Measurements from ENCODE around the gene CADPS. TPM values are rescaled to one million over a fixed set of nuclear protein-coding genes. Genes with fewer than 3 reads are reported as not detected.

The CADPS gene
- total RNA-seq (not detected), polyA plus RNA-seq (not detected)

DNA sequence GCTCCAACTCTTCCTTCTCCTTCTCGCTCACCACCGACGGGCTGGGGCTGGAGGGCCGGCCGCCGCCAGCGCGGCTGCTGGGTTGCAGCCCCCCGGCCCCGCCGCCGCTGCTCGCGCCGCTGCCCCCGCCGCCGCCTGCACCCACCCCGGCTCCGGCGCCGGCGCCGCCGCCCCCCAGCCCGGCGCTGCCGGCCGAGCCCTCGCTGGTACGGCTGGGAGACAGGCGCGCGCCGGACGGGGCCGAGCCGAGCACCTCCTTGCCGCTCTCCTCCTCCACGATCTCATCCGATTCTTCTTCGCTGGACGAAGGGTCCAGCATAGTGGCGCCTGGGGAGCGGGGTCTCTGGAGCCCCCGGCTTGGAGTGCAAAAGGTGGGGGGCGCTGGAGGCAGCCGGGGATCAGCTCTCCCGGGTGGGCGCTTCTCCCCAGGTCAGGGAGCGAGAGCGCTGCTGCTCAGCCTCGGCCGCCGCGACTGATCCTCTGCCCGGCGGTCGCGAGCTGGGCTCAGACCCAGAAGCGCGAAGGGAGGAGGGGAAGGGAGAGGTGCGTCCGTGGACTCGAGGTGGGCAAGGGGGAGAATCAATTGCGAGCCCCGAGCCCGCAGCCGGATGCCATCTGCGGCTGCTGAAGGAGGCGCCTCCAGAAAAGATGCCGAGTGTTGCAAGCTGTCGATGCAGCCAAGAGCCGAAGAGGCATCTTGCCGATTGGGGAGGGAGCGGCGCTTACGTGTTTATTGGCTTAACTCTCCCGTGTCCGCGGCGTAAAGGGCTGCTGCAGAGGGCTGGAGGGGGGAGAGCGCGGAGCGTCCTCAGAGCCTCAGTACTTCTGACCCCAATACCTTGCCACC is at the start of gene CADPS:
CADPS (minus strand) TSS at position 706 of the 847 bp plus-strand sequence; CDS start at position 319, 387 bp downstream.
- H3K27ac ChIP-seq (ENCODE audit: insufficient read depth, low read length, poor library complexity, severe bottlenecking), result no peak within 1 kb of the TSS
- H3K9me3 ChIP-seq (ENCODE audit: control insufficient read depth in 2 of 2, low read length in 2 of 2), result peaks cover 0 to 2% of the 10 kb centered on the region in 2 experiments
- Mint-ChIP-seq H3K27me3 (peaks cover 35% of the 10 kb centered on the region), H3K9me3 (peaks cover 0 to 6% (median 3%) of the 10 kb centered on the region in 7 donors), H3K4me1 (peaks cover 0 to 2% (median 0%) of the 10 kb centered on the region in 4 donors), H3K36me3 (no peaks in the 10 kb centered on the region), H3K4me3 (no peak within 1 kb of the TSS), H3K27ac (no peak within 1 kb of the TSS)
- no peak within 1 kb of the TSS for H3K4me3 ChIP-seq (ENCODE audit: low read depth, low read length)
- H3K4me1 ChIP-seq (ENCODE audit: control insufficient read depth, insufficient read depth, low read length, poor library complexity, severe bottlenecking), result no peaks in the 10 kb centered on the region
- H3K36me3 ChIP-seq (ENCODE audit: control insufficient read depth, insufficient read depth, low read length), result no peaks in the 10 kb centered on the region
- H3K27me3 ChIP-seq (ENCODE audit: control insufficient read depth, insufficient read depth, low read length), result peaks cover 15% of the 10 kb centered on the region
- no peak for DNase-seq
- ATAC-seq (ENCODE audit: low read depth in 2 of 2), result no peak

DNA sequence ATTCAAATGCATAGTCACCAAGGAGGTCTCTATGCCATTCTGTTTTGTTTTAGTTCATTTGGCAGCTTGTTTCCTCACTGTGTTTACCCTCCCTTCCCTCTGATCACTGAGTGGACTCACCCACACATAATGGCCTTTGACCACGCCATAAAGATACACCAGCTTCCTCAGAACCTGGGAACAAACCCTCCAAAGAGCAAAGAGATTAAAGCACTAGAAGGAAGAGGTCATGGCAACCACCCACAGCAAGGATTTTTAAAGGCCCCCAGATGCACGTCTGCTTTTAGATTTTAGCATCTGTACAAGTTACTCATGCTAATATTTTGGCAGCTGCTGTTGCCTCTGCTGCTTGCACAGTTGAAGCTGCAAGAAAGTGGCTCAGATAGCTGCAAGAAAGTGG is 47.9 kb upstream of the CADPS start:
- Mint-ChIP-seq H3K4me3 (no peak overlapping the region), H3K9me3 (peaks cover 1 to 8% (median 4%) of the 10 kb centered on the region in 7 donors), H3K27ac (no peak overlapping the region), H3K36me3 (no peaks in the 10 kb centered on the region), H3K4me1 (no peaks in the 10 kb centered on the region), H3K27me3 (no peaks in the 10 kb centered on the region)
- no peak overlapping the region for H3K27ac ChIP-seq (ENCODE audit: insufficient read depth, low read length, poor library complexity, severe bottlenecking)
- no peak overlapping the region for H3K4me3 ChIP-seq (ENCODE audit: low read depth, low read length)
- no peak for ATAC-seq (ENCODE audit: low read depth in 2 of 2)
- H3K4me1 ChIP-seq (ENCODE audit: control insufficient read depth, insufficient read depth, low read length, poor library complexity, severe bottlenecking), result no peaks in the 10 kb centered on the region
- DNase-seq, result no peak
- H3K36me3 ChIP-seq (ENCODE audit: control insufficient read depth, insufficient read depth, low read length), result no peaks in the 10 kb centered on the region
- H3K9me3 ChIP-seq (ENCODE audit: control insufficient read depth in 2 of 2, low read length in 2 of 2), result no peaks in the 10 kb centered on the region
- H3K27me3 ChIP-seq (ENCODE audit: control insufficient read depth, insufficient read depth, low read length), result no peaks in the 10 kb centered on the region

DNA sequence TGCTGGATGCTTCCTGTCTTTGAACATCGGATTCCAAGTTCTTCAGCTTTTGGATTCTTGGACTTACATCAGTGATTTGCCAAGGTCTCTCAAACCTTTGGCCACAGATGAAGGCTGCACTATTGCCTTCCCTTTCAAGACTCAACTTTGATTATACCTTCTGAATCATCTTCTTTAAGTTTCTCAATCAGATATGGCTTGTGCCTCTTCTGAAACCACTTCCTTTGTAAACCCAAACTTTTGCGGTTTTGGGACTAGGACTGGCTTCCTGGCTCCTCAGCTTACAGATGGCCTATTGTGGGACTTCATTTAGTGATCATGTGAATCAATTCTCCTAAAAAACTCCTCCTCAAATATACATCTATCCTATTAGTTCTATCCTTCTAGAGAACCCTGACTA is 47.1 kb upstream of the CADPS start:
- Mint-ChIP-seq H3K9me3 (peaks cover 0 to 6% (median 3%) of the 10 kb centered on the region in 7 donors), H3K4me1 (no peaks in the 10 kb centered on the region), H3K4me3 (no peak overlapping the region), H3K36me3 (no peaks in the 10 kb centered on the region), H3K27me3 (no peaks in the 10 kb centered on the region), H3K27ac (no peak overlapping the region)
- DNase-seq, result no peak
- Histone ChIP-seq H3K27ac (ENCODE audit: insufficient read depth, low read length, poor library complexity, severe bottlenecking) (no peak overlapping the region), H3K4me3 (ENCODE audit: low read depth, low read length) (no peak overlapping the region), H3K9me3 (ENCODE audit: control insufficient read depth in 2 of 2, low read length in 2 of 2) (no peaks in the 10 kb centered on the region), H3K27me3 (ENCODE audit: control insufficient read depth, insufficient read depth, low read length) (no peaks in the 10 kb centered on the region), H3K4me1 (ENCODE audit: control insufficient read depth, insufficient read depth, low read length, poor library complexity, severe bottlenecking) (no peaks in the 10 kb centered on the region), H3K36me3 (ENCODE audit: control insufficient read depth, insufficient read depth, low read length) (no peaks in the 10 kb centered on the region)
- ATAC-seq (ENCODE audit: low read depth in 2 of 2), result no peak

DNA sequence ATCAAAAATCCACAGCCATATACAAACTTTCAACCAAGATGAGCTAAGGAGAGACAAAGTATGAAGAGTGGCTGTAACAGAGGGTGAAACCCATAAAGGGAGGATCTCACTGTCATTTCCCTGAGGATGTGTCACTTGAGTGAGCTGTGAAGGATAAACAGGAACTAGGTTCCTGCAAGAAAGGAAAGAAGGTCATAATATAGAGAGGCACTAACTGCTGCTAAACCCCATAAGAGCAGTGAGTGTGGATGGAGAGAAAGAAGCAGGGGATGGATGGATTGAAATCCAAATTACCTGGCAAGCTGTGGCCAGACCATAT is 45.2 kb upstream of the CADPS start:
- no peak for ATAC-seq (ENCODE audit: low read depth in 2 of 2)
- H3K9me3 Mint-ChIP-seq, result peaks cover 0 to 12% (median 3%) of the 10 kb centered on the region in 7 donors

DNA sequence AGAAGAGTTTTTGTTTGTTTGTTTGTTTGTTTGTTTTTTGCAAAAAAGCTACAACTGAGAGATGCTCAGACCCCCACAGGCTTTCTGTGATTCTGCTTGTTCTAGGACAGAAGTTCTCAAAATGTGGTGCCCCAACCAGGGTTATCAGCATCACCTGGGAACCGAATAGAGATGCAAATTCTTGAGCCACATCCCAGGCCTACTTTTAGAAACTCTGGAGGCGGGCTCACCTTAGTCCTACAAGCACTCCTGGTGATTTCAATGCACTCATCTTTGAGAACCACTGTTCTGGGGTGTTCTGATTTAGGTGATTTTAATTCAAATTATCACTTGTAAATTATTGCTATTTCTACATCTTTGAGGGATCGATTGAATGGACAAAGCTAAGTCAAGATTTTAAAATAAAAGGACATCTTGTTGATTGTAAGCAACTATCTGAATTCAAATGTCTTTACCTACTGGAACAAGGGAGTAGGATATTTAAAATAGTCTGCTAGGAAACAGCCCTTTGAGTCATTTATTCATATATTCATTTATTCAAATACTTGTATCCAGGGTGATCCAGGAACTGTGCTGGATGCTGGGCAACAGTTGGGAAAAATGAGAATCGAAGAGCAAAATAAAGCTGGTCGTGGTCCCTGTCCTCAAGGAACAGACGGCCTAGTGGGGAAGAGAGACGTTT is 44.7 kb upstream of the CADPS start:
- DNase-seq (no peak), ATAC-seq (ENCODE audit: low read depth in 2 of 2) (no peak)
- Histone ChIP-seq H3K4me1 (ENCODE audit: control insufficient read depth, insufficient read depth, low read length, poor library complexity, severe bottlenecking) (no peaks in the 10 kb centered on the region), H3K4me3 (ENCODE audit: low read depth, low read length) (no peak overlapping the region), H3K27ac (ENCODE audit: insufficient read depth, low read length, poor library complexity, severe bottlenecking) (no peak overlapping the region), H3K9me3 (ENCODE audit: control insufficient read depth in 2 of 2, low read length in 2 of 2) (no peaks in the 10 kb centered on the region), H3K36me3 (ENCODE audit: control insufficient read depth, insufficient read depth, low read length) (no peaks in the 10 kb centered on the region), H3K27me3 (ENCODE audit: control insufficient read depth, insufficient read depth, low read length) (no peaks in the 10 kb centered on the region)
- H3K36me3 Mint-ChIP-seq, result no peaks in the 10 kb centered on the region
- no peaks in the 10 kb centered on the region for H3K4me1 Mint-ChIP-seq
- no peaks in the 10 kb centered on the region for H3K27me3 Mint-ChIP-seq
- H3K4me3 Mint-ChIP-seq, result no peak overlapping the region
- peaks cover 1 to 12% (median 3%) of the 10 kb centered on the region in 7 donors for H3K9me3 Mint-ChIP-seq
- H3K27ac Mint-ChIP-seq, result no peak overlapping the region

More for the DNA sequence above, 45.2 kb upstream of the CADPS start:
- no peak overlapping the region for H3K4me3 Mint-ChIP-seq
- no peaks in the 10 kb centered on the region for H3K27me3 ChIP-seq (ENCODE audit: control insufficient read depth, insufficient read depth, low read length)
- no peak overlapping the region for H3K27ac Mint-ChIP-seq
- no peaks in the 10 kb centered on the region for H3K4me1 ChIP-seq (ENCODE audit: control insufficient read depth, insufficient read depth, low read length, poor library complexity, severe bottlenecking)
- no peaks in the 10 kb centered on the region for H3K36me3 Mint-ChIP-seq
- no peaks in the 10 kb centered on the region for H3K36me3 ChIP-seq (ENCODE audit: control insufficient read depth, insufficient read depth, low read length)
- H3K4me3 ChIP-seq (ENCODE audit: low read depth, low read length), result no peak overlapping the region
- no peaks in the 10 kb centered on the region for H3K9me3 ChIP-seq (ENCODE audit: control insufficient read depth in 2 of 2, low read length in 2 of 2)
- H3K27ac ChIP-seq (ENCODE audit: insufficient read depth, low read length, poor library complexity, severe bottlenecking), result no peak overlapping the region
- no peaks in the 10 kb centered on the region for H3K27me3 Mint-ChIP-seq
- no peak for DNase-seq
- no peaks in the 10 kb centered on the region for H3K4me1 Mint-ChIP-seq

DNA sequence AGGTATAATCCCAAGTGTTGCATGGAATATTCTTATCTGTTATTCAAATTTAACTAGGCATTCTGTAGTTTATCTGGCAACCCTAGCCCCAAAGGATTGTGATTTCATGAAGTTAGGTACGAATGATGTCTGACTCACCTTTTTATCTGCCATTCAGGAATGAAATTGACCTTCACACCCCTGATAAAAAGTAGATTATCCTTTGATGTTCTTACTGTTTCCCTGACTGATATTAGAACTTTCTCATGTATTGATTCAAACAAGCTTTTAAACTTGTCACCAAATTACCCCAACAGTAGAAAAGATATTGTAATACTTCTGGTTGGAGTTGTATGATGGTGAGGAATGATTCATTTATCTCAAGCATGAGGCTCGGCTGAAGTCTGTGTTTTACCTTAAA is 43.6 kb upstream of the CADPS start:
- DNase-seq (no peak), ATAC-seq (ENCODE audit: low read depth in 2 of 2) (no peak)
- Histone ChIP-seq H3K27me3 (ENCODE audit: control insufficient read depth, insufficient read depth, low read length) (no peaks in the 10 kb centered on the region), H3K9me3 (ENCODE audit: control insufficient read depth in 2 of 2, low read length in 2 of 2) (no peaks in the 10 kb centered on the region), H3K36me3 (ENCODE audit: control insufficient read depth, insufficient read depth, low read length) (no peaks in the 10 kb centered on the region), H3K27ac (ENCODE audit: insufficient read depth, low read length, poor library complexity, severe bottlenecking) (no peak overlapping the region), H3K4me1 (ENCODE audit: control insufficient read depth, insufficient read depth, low read length, poor library complexity, severe bottlenecking) (no peaks in the 10 kb centered on the region), H3K4me3 (ENCODE audit: low read depth, low read length) (no peak overlapping the region)
- Mint-ChIP-seq H3K27ac (no peak overlapping the region), H3K4me3 (no peak overlapping the region), H3K36me3 (no peaks in the 10 kb centered on the region), H3K27me3 (no peaks in the 10 kb centered on the region), H3K4me1 (no peaks in the 10 kb centered on the region), H3K9me3 (peaks cover 0 to 12% (median 5%) of the 10 kb centered on the region in 7 donors)

DNA sequence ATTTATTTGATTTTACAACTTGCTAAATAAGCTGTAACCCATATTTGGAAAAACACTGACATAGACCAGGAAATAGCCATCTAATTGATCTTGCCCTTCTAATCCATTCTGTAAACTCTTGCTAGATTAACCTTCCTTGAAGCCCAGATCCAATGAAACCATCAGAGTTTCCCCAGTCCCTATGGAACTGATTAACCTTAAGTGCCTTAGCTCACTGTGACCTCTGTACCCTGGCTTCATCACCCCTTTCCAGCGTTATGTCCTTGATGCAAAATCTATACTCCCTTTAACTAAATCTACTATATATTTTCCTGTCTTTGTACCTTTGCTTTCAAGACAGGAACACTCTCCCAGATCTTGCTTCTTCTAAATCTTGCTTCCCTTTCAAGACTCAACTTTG is 42.9 kb upstream of the CADPS start:
- ATAC-seq (ENCODE audit: low read depth in 2 of 2), result no peak
- no peak overlapping the region for H3K4me3 ChIP-seq (ENCODE audit: low read depth, low read length)
- H3K36me3 Mint-ChIP-seq, result no peaks in the 10 kb centered on the region
- no peak overlapping the region for H3K4me3 Mint-ChIP-seq
- H3K4me1 Mint-ChIP-seq, result no peaks in the 10 kb centered on the region
- no peaks in the 10 kb centered on the region for H3K4me1 ChIP-seq (ENCODE audit: control insufficient read depth, insufficient read depth, low read length, poor library complexity, severe bottlenecking)
- H3K36me3 ChIP-seq (ENCODE audit: control insufficient read depth, insufficient read depth, low read length), result no peaks in the 10 kb centered on the region
- no peaks in the 10 kb centered on the region for H3K9me3 ChIP-seq (ENCODE audit: control insufficient read depth in 2 of 2, low read length in 2 of 2)
- no peak overlapping the region for H3K27ac Mint-ChIP-seq
- peaks cover 0 to 12% (median 5%) of the 10 kb centered on the region in 7 donors for H3K9me3 Mint-ChIP-seq
- no peak for DNase-seq
- H3K27me3 Mint-ChIP-seq, result no peaks in the 10 kb centered on the region
- H3K27me3 ChIP-seq (ENCODE audit: control insufficient read depth, insufficient read depth, low read length), result no peaks in the 10 kb centered on the region
- H3K27ac ChIP-seq (ENCODE audit: insufficient read depth, low read length, poor library complexity, severe bottlenecking), result no peak overlapping the region

All from CD4-positive, CD25-positive, alpha-beta regulatory T cell (primary cell).